GM21515 (cell line): ENCODE measurements around the gene OR10A5.
"Not testable (repeated sequence)": the region's sequence is repeated elsewhere in the genome, so short reads cannot be mapped to it uniquely, and the experiment has no call there.

Source experiments
- ATAC-seq: cut with Tn5 transposase; IDR thresholded peaks from one replicate; pipeline ENCODE4 v1.9.1; 2021; ENCODE audit not compliant: unreplicated experiment

OR10A5 gene, protein sequence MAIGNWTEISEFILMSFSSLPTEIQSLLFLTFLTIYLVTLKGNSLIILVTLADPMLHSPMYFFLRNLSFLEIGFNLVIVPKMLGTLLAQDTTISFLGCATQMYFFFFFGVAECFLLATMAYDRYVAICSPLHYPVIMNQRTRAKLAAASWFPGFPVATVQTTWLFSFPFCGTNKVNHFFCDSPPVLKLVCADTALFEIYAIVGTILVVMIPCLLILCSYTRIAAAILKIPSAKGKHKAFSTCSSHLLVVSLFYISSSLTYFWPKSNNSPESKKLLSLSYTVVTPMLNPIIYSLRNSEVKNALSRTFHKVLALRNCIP

DNA sequence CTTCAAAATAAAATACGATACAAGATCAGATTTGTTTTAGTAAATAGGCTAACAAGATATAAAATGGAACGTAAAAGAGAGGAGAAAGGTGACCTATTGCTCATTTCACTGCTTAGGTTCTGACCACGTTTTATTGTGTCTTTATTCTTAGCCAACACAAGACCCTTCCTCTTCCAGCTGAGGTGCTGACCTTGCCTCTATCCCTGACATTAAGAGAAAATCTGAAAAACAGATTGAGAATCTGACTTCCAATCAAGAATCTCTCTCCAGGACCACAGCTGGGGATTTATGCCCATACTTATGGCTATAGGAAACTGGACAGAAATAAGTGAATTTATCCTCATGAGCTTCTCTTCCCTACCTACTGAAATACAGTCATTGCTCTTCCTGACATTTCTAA, at the start of gene OR10A5:
Gene OR10A5, plus strand, starts transcription at position 301 of the 400 bp plus-strand sequence. Its CDS starts 0 bp downstream, at position 301.
- no peak for ATAC-seq

DNA sequence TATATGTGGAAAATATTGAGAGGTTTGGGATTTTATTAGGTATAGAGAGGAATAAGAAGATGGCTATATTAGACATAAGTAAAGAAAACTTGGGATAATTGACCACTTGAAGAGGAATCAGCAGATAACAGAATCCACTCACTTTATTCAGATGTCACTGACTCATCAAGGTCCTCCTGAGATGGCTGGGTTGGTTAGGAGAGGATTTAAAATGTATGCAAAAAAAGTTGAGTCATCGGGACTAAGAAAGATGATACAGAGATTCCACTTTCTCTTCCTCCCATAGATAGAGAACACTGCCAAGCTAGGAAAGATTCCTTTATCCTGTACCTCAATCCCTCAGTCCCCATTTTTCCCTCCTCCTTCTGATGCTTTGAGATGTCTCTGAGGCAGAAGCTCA, 46.1 kb upstream of the OR10A5 start, which contains the start of gene OR6A2:
Gene OR6A2, minus strand, starts transcription at position 288 of the 400 bp plus-strand sequence. CDS start 3,981 bp downstream, outside the sequence.
- ATAC-seq = no peak

DNA sequence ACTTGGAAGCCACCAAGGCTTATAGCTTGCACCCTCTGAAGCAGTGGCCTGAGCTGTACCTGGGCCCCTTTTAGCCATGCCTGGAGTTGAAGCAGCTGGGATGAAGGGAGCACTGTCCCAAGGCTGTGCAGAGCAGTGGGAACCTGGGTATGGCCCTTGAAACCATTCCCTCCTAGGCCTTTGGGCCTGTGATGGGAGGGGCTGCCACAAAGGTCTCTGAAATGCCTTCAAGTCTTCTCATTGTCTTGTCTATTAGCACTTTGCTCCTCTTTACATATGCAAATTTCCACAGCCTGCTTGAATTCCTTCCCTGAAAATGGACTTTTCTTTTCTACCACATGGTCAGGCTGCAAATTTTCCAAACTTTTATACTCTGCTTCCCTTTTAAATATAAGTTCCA, 44.4 kb upstream of the OR10A5 start:
- not testable (repeated sequence) for ATAC-seq

DNA sequence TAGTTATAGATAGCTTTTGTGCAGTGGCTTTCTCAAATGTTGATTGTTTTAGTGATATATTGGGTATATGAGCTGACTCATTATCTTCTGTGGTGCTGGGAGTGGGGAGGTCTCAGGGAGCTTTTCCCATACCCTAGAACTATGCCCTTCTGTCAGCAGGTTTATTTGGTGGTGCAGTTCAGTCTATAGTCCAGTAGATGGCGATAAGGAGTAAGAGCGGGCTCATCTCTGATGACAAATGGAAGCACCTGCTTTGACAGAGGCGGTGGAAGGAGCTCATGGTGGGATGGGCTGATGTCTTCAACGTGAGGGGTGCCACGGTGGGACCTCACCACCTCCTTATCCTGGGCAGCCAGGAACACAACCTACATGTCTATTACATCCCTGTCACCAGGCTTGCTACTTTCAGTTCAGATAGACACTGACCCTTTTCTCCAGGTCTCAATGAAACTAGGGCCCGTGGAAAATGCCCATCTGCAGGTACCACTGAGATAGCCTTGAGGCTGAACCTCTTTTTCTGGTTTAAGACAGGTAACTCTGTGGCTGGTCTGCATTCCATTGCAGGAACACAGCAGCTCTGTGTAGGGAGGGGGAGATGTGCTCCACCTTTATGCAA, 33.0 kb upstream of the OR10A5 start:
- peak; percentile 95 for ATAC-seq

DNA sequence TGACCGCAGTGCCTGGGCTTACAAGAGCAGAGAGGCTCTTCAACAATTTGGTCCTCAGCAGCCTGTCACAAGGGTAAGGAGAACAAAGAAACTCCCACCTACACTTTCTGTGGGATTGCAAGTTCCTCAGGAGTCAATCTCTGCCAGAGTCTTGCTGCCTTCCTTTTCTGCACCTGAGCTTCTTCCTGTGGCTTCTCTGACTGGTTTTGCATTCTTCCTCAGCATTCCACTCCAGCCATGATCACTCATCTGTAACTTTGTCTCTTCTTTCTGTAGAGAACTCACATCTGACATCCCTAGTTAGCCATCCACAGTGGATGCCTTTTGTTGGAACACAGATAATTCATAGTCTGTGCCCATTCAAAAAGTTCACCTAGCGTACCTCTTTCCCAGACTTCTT, 31.8 kb upstream of the OR10A5 start:
- no peak for ATAC-seq

DNA sequence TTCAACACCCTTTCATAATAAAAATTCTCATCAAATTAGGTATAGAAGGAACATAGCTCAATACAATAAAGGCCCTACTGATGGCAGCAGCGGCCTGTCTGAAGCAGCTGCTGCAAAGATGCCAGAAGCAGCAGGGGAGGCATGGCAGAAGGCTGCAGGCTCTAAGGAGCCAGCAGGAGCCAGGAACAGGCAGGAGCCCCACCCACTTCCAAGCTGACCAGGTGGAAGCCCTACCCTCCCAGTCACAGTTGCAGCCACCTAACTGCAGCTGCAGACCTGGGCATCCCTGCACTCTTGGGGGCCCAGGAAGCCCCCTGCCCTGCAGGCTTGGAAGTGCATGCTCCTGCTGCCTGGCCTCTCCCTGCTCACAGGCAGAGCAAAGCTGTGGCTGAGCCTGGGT, 27.8 kb upstream of the OR10A5 start:
- ATAC-seq = no peak

DNA sequence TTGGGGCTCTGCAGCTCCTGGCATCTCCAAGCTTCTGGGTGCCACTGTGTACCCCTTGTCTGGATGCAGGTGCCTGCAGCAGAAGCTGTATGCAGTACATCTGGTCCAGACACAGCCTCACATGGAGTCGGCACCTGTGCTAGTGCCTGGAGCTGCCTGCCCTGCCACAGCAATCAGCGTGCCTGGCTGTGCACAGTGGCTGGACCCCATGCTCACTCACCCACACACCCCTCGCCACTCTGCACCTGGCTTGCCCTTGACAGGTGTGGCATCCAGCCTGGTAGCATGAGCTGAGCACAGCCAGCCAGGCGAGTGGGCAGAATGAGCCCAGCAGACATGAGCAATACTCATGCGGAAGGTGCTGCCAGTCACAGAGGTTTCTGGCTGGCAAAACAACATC, 26.5 kb upstream of the OR10A5 start:
- no peak for ATAC-seq

DNA sequence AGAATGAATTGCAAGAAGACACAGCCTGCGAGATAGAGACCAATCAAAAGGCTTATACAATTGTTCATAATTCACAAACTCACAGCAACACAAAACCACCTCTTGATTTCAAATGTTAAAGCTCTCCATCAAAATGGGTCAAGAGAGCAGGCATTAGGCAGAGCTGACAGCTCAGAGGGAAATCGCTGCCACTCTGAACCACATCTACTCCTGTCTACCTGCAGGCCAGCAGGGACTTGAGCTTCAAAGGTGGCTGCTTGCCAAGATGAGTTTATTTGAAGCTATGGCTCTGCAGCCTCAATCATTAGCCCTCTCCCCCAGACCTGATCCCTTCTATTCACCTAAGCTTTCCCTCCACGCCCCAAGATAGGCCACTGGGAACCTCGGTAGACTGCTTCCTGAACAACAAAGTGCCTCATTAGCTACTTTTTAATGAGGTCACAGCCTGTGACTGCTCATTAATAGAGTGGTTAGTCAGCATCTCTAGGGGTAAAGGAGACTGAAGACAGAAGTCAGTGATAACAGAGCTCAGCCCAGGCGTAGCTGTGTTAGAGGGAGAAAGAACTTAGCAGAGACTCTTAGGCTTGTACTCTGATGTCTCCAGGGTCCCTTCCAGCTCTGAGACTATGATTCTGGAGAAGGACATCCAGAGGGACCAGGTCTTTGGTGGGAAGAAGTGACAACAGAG, 21.2 kb upstream of the OR10A5 start:
- ATAC-seq = no peak

DNA sequence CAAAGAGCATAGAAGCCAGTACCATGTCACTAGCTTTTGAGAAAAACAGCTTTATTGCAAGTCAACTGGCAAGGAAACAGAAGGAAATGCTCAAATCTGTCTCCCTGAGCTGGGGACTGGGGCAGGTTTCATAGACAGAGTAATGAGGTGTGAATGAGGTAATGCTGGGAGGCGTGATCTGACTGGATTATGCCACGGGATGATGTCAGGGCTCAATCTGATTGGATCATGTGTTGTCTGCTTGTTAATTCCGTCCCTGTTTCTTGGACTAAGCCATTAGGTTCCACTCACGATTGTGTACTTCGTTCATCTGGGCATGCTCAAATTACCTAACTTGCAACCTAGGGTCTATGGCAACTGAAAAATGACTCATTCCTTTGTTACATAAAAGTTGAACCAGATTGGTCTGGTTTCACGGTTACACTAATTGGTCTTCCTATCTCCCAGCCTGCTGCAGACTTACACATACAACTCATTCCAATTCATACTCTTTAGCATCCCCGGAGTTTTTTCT, 20.2 kb upstream of the OR10A5 start:
- ATAC-seq = no peak

DNA sequence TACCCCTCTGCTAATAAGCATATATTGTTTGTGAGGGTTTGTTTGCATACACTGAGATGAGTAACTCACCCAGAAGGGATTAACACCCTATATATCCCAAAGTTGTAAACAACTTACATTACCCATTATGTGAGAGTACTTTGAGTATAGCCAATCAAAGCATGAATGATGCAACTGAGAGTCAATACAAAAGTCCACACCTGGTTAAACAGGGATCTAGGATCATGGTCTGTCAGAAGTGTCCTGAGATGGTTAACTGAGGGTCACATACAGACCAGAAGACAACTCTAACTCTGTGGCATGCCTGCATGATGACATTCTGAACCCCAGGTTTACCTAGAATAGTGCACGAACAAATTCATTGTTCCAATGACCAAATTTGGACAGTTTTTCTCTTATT, 17.4 kb upstream of the OR10A5 start:
- ATAC-seq = no peak

DNA sequence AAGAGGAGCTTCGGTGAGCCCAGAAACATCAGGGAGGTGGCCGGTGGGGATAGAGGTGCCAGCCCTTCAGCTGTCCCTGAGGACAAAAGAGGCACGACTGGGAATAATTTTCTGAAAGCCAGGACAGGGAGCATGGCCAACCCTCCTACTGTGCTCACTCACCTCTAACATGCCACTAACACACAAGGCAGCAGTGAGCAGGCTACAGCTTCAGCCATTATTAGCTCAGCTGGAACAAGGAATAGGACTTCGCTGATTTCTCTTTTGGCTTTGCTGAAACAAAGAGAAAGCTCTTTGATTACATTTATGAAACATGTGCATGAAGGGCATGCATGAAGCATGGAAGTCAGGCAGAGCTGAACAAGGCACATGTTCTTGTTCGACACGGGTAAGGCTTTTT, 12.1 kb upstream of the OR10A5 start:
- no peak for ATAC-seq

DNA sequence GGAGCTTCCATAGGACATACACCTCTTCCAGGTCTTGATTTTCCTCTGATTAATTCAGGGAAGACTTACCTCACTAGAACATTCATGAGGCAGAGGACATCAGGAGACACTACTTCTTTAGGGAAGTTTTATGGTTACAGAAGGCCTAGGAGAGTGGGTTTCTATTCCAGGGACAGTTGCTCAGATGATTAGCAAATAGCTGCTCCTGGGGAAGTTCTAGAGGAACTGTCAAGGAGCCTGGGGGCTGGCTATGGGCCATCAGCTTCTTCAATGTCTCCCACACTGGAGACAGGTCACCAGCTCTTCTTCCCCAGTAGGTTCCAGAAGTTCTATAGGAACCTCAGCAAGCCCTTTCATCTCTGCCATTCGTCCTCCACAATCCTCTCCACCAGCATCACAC, 11.5 kb upstream of the OR10A5 start:
- ATAC-seq = no peak

DNA sequence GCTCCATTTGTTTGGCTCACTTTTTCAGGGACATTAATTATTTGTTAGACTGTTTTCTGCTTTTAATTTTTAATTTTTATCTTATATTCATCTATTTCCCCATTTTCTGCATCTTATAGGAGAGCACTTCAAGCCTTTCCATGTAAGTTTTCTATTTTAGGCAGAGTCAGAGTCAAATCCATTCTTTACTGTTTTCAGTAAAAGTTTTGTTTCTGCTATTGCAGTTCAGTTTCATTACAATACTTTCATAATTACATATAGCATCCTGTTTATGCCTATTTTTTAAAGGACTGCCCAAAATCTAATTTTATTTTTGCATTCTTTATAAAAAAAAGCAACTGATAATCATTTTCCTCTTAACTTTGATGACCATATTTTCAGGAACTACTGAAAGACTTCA, 3.8 kb upstream of the OR10A5 start:
- ATAC-seq = no peak

DNA sequence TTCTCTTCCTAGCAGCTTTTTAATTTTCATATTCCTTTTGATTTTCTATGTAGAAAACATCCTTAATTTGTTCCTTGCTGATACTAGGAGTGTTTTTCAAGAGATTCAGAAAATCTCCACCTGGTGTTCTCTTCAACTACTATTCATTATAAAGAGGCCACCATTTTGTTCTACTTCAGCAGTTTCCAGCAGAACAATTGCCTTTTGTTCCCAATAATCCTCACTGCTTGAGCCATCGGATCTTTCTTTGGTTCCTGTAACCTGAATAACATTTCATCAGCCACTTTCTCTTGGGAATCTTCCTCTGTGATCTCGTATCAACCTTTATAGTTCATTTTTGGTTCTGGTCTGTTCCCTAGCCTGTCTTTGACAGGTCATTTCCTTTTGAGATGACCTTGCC, 1.8 kb upstream of the OR10A5 start:
- ATAC-seq = no peak

DNA sequence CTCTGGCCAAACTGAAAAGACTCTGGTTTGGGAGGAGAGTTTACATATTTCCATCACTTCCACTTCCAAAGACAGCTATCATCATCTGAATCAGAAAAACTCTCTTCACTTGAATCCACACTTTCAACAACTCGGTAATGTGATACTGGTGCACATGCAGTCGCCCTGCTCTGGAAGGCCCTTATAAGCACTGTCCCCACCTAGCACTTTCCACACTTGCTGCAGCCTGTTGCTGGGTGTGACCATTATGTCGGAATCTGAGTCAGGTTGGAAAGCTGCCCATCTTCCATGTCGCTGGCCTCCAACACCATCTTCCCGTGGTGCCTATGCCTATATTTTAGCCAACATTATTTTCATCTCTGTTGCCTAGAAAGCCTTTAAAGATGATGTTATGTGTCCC, 1.1 kb upstream of the OR10A5 start:
- ATAC-seq = no peak

DNA sequence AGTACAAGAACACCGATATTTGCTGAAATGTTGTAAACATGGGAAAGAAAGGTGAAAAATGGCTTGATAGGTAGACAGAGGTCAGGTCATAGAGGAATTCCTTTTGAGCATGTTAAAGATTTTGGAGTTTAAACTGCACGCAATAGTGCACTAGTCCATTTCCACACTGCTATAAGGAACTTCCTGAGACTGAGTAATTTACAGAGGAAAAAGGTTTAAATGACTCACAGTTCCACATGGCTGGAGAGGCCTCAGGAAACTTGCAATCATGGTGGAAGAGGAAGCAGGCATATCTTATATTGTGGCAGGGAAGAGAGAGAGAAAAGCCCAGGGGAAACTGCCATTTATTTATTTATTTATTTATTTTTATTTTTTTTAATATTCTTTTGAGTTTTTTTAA, 5.0 kb downstream of the OR10A5 start:
- no peak for ATAC-seq

DNA sequence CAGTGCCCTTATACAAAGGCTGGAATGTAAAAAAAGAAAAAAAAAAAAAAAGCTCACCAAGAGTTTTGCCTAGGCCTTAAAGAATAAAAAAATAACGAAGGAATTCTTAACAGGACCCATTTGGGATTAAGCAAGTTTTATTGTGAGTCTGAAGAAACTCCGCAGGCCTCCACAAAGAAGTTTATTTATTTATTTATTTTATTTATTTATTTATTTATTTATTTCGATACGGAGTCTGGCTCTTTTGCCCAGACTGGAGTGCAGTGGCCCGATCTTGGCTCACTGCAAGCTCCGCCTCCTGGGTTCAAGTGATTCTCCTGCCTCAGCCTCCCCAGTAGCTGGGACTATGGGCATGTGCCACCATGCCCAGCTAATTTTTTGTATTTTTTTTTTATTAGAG, 9.3 kb downstream of the OR10A5 start:
- not testable (repeated sequence) for ATAC-seq

DNA sequence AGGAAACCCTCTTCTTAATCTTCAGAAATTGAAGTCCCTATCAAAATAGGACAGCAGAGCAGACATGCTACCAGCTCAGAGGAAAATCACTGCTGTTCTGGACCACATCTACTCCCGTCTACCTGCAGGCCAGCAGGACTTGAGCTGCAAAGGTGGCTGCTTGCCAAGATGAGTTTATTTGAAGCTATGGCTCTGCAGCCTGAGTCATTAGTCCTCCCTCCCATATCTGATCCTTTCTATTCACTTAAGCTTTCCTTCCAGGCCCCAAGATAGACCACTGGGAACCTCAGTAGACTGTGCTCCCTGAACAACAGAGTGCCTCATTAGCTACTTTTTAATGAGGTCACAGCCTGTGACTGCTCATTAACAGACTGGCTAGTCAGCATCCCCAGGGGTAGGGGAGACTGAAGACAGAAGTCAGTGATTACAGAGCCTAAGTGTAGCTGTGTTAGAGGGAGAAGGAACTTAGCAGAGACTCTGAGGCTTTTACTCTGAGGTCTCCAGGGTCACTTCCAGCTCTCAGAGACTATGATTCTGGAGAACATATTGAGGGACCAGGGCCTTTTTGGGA, 10.6 kb downstream of the OR10A5 start:
- ATAC-seq = no peak

DNA sequence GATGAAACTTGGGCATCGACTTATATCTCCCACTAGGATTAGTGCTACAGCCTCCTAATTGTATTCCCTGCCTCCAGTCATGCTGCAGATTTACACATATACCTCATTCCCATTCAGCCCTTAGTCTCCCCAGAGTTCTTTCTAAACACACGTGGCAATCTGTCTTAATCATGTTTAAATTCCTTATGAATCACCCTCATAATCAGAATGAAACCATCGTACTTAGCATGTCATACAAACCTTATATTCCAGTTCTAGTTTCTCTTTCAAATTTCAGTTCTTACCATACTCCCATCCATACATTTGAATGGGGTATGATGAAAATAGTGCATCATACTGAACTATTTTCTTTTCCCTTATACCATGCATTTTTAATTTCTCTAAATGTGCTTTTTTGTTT, 11.4 kb downstream of the OR10A5 start:
- ATAC-seq = peak; percentile 76

DNA sequence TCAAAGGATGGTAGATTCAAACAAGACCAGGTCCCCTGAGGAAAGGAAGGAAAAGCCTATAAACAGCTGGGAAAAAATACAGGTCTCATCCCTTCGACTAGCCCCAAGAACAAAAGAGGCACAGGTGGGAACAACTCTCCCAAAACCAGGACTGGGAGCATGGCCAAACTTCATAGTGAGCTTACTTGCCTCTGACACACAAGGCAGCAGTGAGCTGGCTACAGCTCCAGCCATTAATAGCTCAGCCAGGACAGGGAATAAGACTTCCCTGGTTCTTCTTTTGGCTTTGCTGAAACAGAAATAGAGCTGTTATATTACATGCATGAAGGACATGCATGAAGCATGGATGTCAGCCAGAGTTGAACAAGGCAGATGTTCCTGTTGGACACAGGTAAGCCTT, 17.5 kb downstream of the OR10A5 start, which contains the start of gene OR10A2:
Gene OR10A2, plus strand, starts transcription at position 97 of the 400 bp plus-strand sequence. CDS start 6,698 bp downstream, outside the sequence.
- no peak for ATAC-seq

DNA sequence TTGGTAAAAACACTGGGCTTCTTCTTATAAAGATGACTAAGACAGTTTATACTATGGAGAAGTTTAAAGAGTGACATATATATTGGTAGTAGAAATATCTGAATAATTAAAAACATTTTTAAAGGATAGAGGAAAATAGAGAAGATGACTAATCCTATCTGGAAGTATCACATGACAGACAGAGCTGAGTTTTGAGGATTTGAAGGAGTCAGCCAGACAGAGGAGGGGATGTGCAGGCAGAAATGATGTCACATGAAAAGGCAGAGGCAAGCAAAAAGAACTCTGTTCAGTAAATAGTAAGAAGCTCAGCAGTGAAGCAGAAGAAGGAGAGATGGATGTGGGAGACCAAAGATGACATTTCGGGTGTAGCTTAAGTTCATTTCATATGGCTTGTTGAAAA, 19.0 kb downstream of the OR10A5 start:
- no peak for ATAC-seq
